Measurements from ENCODE around the gene DIAPH3.
"Not testable (repeated sequence)": the region's sequence is repeated elsewhere in the genome, so short reads cannot be mapped to it uniquely, and the experiment has no call there.

The DIAPH3 gene, protein sequence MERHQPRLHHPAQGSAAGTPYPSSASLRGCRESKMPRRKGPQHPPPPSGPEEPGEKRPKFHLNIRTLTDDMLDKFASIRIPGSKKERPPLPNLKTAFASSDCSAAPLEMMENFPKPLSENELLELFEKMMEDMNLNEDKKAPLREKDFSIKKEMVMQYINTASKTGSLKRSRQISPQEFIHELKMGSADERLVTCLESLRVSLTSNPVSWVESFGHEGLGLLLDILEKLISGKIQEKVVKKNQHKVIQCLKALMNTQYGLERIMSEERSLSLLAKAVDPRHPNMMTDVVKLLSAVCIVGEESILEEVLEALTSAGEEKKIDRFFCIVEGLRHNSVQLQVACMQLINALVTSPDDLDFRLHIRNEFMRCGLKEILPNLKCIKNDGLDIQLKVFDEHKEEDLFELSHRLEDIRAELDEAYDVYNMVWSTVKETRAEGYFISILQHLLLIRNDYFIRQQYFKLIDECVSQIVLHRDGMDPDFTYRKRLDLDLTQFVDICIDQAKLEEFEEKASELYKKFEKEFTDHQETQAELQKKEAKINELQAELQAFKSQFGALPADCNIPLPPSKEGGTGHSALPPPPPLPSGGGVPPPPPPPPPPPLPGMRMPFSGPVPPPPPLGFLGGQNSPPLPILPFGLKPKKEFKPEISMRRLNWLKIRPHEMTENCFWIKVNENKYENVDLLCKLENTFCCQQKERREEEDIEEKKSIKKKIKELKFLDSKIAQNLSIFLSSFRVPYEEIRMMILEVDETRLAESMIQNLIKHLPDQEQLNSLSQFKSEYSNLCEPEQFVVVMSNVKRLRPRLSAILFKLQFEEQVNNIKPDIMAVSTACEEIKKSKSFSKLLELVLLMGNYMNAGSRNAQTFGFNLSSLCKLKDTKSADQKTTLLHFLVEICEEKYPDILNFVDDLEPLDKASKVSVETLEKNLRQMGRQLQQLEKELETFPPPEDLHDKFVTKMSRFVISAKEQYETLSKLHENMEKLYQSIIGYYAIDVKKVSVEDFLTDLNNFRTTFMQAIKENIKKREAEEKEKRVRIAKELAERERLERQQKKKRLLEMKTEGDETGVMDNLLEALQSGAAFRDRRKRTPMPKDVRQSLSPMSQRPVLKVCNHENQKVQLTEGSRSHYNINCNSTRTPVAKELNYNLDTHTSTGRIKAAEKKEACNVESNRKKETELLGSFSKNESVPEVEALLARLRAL

GRCh38 chr13:60163478-60164233 lies at the start of gene DIAPH3:
TSS of gene DIAPH3 (minus strand) at chr13:60163928. CDS start at chr13:60163766, 162 bp downstream.
- peak; percentile 99 for DNase-seq

DNA sequence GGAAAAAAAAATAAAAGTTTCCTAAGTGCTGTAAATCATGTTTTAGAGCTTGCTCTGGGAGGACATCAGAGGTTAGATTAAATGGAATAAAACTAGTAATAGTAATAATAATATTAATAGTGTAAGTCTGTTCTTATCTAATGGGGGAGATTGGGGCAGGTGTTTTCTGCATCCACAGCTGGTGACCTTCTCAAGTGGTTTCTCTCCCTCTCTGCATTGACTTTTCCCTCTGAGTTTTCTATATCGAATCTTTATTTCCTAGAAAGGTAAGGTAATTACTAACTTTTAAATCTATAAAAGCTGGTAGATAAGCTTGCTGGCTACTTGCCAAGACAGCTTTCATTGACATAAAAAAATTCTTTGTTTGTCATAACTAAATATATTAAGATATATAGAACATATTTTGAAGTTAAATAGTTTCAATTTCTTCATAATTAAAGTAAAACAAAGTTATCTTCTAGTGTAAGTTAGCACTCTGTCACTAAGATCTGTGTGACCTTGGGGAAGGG lies 49.6 kb upstream of the DIAPH3 start:
- DNase-seq, result no peak

GRCh38 chr13:60211548-60211947 lies 47.8 kb upstream of the DIAPH3 start:
- no peak for DNase-seq

DNA sequence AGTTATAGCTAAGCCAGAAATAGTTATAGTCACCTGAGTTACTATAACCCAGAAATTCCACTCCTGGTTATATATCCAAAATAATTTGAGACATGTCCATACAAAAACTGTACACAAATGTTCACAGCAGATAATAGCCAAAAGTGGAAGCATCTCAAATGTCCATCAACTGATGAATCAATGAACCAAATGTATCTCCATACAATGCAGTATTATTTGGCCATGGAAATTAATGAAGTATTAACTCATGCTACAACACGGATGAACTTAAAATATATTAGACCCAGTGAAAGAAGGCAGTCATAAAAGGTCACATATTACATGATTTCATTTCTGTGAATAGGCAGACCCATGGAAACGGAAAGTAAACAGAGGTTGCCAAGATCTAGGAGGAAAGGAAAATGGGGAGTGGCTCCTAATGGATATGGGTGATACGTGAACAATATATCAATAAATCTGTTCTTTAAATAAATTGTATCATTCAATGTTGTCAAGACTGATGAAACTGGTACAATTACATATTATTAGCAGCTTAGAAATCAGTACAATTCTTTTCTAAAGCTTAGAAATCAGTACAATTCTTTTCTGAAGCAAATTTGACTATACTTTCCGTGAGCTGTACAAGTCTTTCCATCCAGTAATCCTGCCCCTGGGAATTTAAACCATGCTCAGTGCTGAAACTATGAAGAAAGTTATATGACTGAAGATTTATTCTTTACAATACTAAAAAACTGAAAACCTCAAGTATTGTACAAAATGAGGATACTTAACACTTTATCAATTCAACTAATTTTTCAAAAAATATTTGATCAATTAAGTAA lies 47.0 kb upstream of the DIAPH3 start:
- no peak for DNase-seq

DNA sequence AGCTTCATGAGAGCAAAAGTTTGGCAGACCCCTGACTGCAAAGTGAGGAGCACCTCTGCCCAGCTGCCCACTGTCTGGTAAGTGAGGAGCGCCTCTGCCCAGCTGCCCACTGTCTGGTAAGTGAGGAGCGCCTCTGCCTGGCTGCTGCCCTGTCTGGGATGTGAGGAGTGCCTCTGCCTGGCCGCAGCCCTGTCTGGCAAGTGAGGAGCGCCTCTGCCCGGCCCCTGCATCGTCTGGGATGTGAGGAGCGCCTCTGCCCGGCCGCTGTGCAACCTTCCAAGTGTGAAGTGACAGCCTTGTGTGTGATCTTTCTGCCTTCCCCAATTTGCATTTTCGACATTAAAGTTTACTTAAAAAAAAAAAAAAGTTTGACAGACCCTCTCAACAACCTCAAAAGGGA lies 41.8 kb upstream of the DIAPH3 start:
- not testable (repeated sequence) for DNase-seq

- DNase-seq, result no peak
Observed at GRCh38 chr13:60201286-60201685, 37.6 kb upstream of the DIAPH3 start.

DNA sequence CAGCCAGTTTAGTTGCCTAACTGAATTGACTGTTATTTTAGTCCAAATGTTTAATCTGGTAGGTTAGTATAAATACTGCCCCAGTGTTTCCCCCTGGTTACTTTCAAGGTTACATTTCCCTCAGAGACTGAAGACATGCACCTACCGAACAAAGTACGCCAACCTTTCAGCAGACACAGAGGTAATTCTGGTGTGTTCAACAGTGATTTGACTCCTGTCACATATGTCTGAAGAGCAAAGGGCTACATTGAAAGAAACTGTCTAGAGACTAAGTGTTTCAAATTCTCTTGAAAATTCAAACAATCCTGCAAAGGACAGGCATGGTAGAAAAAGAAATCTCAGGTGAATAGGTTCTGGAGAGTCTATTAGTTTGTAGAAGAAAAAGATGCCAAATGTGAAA lies 32.2 kb upstream of the DIAPH3 start:
- DNase-seq, result not testable (repeated sequence)

GRCh38 chr13:60182907-60183306 lies 19.2 kb upstream of the DIAPH3 start:
- DNase-seq, result no peak

GRCh38 chr13:60178327-60178726 lies 14.6 kb upstream of the DIAPH3 start:
- peak; percentile 63 for DNase-seq

GRCh38 chr13:60175571-60175970 lies 11.8 kb upstream of the DIAPH3 start:
- peak; percentile 46 for DNase-seq

DNA sequence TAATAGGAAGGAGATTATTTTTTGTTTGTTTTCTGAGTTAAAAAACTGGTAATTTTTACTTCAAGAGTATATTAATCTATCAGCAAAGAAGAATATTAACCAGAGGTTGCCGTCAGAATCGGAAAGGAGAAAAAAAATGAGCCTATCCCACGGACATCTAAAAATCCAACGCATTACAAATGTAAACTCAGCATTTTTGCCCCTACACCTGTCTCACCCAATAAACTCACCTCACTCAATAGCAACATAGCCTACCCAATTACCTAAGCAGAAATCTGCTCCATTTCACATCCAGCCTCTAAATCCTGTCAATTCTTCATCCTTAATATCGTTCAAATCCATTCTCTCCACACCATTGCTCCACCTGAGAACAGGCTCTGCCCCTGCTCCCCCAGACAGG lies 10.4 kb upstream of the DIAPH3 start:
- DNase-seq, result no peak

DNA sequence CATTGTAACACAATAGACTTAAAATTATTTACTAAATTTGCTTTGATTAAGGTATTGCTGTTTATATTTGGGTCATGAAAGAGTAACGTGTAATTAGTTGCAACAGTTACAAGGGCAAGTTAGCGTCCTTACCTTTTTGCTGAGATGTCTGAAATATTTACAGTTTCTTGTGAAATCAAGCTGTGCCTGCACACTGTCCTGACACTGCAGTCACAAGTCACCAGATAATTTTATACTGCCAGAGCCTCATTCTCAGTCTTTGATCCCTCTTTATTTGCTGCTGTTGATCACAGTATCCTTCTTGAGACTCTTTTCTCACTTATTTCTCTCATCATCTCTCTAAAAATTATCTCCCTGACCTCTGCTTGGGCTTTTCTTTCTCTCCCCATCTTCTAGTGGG lies 8.4 kb upstream of the DIAPH3 start:
- DNase-seq, result peak; percentile 70

DNA sequence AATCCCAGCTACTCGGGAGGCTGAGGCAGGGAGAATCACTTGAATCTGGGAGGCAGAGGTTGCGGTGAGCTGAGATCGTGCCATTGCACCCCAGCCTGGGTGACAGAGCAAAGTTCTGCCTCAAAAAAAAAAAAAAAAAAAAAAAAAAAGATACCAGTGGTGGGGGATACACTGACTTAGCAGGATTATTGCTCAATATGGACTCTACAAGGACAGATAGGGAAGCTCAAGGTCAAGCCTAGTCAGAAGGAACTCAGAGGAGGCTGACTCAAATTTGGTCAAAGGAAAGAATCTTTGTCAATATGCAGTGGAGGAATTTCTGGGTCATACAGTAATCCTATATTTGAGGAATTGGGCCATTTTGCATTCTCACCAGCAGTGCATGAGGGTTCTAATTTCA lies 6.7 kb upstream of the DIAPH3 start:
- DNase-seq, result no peak

GRCh38 chr13:60169239-60170031 lies 5.7 kb upstream of the DIAPH3 start:
- DNase-seq, result no peak

GRCh38 chr13:60167121-60167520 lies 3.4 kb upstream of the DIAPH3 start:
- DNase-seq, result no peak

- no peak for DNase-seq
Observed at GRCh38 chr13:60165391-60166099, 1.8 kb upstream of the DIAPH3 start.

DNA sequence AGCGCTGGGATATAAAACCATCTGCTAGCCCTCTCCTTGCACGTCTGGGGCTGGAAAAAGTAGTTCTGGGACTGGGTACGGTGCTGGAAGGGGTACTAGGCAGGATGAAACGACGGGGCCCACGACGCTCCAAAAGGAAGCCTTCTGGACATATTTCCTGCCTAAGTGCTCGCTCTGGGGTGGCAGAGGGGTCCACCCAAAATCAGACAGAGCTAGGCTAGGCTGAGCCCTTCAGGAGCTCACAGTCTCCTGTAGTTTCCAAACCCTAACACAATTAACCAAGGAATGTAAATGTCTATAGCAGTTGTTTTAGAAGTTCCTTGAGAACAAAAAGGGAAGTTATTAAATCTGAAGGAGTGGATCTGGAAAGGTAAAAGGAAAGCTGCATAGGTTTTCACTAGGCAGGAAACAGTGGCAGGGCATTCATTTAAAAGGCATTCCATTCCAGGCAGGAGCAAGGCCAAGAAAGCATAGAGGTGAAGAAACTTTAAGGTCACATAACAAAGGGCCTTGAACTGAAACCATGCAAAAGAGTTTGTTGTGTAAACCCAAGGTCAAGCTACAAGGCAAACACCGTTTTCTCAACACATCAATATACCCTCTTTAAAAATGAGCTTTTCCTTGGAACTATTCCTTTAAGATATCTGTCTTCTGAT lies 634 bp upstream of the DIAPH3 start:
- DNase-seq, result peak; percentile 58

- DNase-seq, result no peak
Observed at GRCh38 chr13:60162096-60162495, 1.6 kb downstream of the DIAPH3 start.

DNA sequence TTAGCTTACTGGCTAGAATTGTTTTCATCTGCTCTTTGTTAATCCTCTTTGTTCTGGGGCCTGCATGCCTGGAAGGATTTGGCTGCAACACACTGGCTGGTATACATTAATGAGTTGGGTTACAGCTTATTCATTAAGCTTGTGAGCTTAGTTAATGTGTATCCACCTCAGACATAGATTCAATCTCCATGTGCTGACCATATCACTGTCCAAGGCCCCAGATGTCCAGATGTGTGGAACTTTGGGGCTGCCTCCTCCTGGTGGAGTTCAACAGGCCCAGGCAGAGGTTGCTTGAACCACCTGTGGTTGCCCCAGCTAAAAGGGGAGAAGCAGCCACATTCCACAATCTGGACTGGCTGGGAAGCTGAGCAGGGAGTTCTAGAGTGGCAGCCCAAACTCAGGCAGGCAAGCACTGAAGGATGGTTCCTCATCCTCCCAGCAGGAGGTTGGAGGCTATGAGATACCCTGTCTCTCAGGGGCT lies 5.4 kb downstream of the DIAPH3 start:
- DNase-seq, result no peak

Measured in NCI-H69 (cell line).